Mesendoderm (in vitro differentiated cells): ENCODE measurements around the gene ITPRIP.

Experiments used
- DNase-seq: peaks from one replicate; pipeline ENCODE4 v3.0.0; 2013
- H2AK5ac ChIP-seq: 2 replicates; pipeline ENCODE4 v1.6.1; 2013; ENCODE audit warnings: low read length, inconsistent platforms
- H2BK120ac ChIP-seq: 2 replicates; pipeline ENCODE4 v1.6.1; 2013; ENCODE audit warnings: low read depth, mild to moderate bottlenecking, low read length, moderate library complexity, mixed read lengths
- H2BK15ac ChIP-seq: replicated peaks from 2 replicates; pipeline ENCODE4 v1.6.1; 2013; ENCODE audit warnings: low read depth, mild to moderate bottlenecking, moderate library complexity
- H2BK5ac ChIP-seq: 2 replicates; pipeline ENCODE4 v1.6.1; 2013; ENCODE audit warnings: low read length, inconsistent platforms
- H3K18ac ChIP-seq: 2 replicates; pipeline ENCODE4 v1.6.1; 2013; ENCODE audit warnings: mild to moderate bottlenecking, low read length, mixed read lengths
- H3K23ac ChIP-seq: one replicate; pipeline ENCODE4 v1.6.1; 2013; ENCODE audit warnings: low read length
- H3K27ac ChIP-seq: 2 replicates; pipeline ENCODE4 v1.5.1; 2013; ENCODE audit warnings: low read depth, mild to moderate bottlenecking, inconsistent platforms, low read length, moderate library complexity
- H3K27me3 ChIP-seq: 2 replicates; pipeline ENCODE4 v1.6.1; 2013; ENCODE audit warnings: low read length, control low read depth, mild to moderate bottlenecking, inconsistent platforms; ENCODE audit not compliant: insufficient read depth, poor library complexity
- H3K36me3 ChIP-seq: 2 replicates; pipeline ENCODE4 v1.6.1; 2013; ENCODE audit warnings: low read length, inconsistent platforms; ENCODE audit not compliant: control insufficient read depth, insufficient read depth
- H3K4ac ChIP-seq: one replicate; pipeline ENCODE4 v1.6.1; 2013; ENCODE audit warnings: low read depth, mild to moderate bottlenecking, low read length, moderate library complexity
- H3K4me1 ChIP-seq: 2 replicates; pipeline ENCODE4 v1.6.1; 2013; ENCODE audit warnings: low read depth, low read length, inconsistent platforms; ENCODE audit not compliant: control insufficient read depth
- H3K4me2 ChIP-seq: 2 replicates; pipeline ENCODE4 v1.6.1; 2013; ENCODE audit warnings: low read length
- H3K4me3 ChIP-seq: 2 replicates; pipeline ENCODE4 v1.5.1; 2013; ENCODE audit warnings: mild to moderate bottlenecking, low read length
- H3K56ac ChIP-seq: one replicate; pipeline ENCODE4 v1.6.1; 2013; ENCODE audit warnings: low read length
- H3K79me1 ChIP-seq: 2 replicates; pipeline ENCODE4 v1.6.1; 2013; ENCODE audit warnings: low read length, inconsistent platforms
- H3K79me2 ChIP-seq: 2 replicates; pipeline ENCODE4 v1.6.1; 2013; ENCODE audit warnings: mild to moderate bottlenecking, low read length; ENCODE audit not compliant: control insufficient read depth, insufficient read depth
- H3K9ac ChIP-seq: 2 replicates; pipeline ENCODE4 v1.6.1; 2013; ENCODE audit warnings: low read length, inconsistent platforms
- H4K5ac ChIP-seq: one replicate; pipeline ENCODE4 v1.6.1; 2013; ENCODE audit warnings: low read length
- H4K8ac ChIP-seq: one replicate; pipeline ENCODE4 v1.6.1; 2013; ENCODE audit warnings: low read depth, mild to moderate bottlenecking, control low read depth, low read length, moderate library complexity
- WGBS: extraction: QIAGEN DNeasy Blood & Tissue Kit; methylation state at CpG from one replicate; pipeline ENCODE4 v1.1.7; 2013; ENCODE audit warnings: low lambda C conversion rate, missing lambda C conversion rate; ENCODE audit not compliant: insufficient coverage; ENCODE audit errors: extremely low coverage; 5-methylcytosine and 5-hydroxymethylcytosine counted together

Gene ITPRIP

DNA sequence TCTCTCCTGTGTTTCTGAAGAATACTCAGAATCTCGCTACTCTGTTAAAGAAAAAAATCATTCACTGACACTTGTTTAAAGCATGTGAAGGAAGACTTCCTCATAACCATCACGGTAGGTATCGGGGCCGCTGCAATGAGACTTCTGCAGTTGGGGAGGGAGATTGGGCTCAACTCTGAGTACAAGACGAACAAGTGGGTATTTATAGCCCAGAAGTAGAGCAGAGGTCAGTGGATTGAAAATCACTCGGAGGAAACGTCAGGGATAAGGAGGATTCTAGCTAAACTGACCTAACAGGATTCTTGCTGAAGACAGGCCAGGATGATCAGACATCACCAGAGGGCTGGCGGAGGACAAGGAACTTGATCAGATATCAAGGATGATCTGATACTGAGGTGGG, 33.3 kb downstream of the ITPRIP start:
- DNase-seq, result no peak
- Histone ChIP-seq H3K4ac (no peak overlapping the region), H3K79me2 (no peaks in the 10 kb centered on the region), H2BK5ac (no peak overlapping the region), H3K9ac (no peak overlapping the region), H4K8ac (no peak overlapping the region), H3K36me3 (no peaks in the 10 kb centered on the region), H3K56ac (no peak overlapping the region), H2BK15ac (no peak overlapping the region), H3K4me1 (peaks cover 11% of the 10 kb centered on the region), H2BK120ac (no peak overlapping the region), H2AK5ac (no peak overlapping the region), H3K4me3 (no peak overlapping the region), H4K5ac (no peak overlapping the region), H3K18ac (no peak overlapping the region), H3K79me1 (no peaks in the 10 kb centered on the region), H3K23ac (no peak overlapping the region), H3K27ac (no peak overlapping the region), H3K4me2 (no peak overlapping the region), H3K27me3 (no peaks in the 10 kb centered on the region)
- no CpG with 5 or more reads among the region's 8 CpGs for WGBS

DNA sequence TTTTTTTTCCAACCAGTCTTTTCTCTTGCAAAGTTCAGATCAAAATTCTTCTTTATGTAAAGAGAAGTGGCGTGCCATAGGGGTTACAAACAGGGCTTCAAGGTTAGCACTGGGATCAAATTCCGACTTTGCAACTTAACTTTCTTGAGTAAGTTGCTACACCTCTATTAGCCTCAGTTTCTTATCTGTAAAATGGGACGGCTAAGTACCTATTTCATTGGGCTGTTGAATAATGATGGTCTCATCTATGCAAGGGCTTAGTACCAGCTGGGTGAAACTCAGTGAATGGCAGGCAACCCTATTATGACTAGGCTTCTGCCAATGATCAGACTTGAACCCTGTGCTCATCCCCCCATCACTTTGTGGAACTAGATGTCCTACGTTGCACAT, 33.9 kb downstream of the ITPRIP start:
- no peaks in the 10 kb centered on the region for H3K27me3 ChIP-seq
- H3K79me1 ChIP-seq, result no peaks in the 10 kb centered on the region
- WGBS, result no CpG with 5 or more reads among the region's 4 CpGs
- no peak overlapping the region for H3K4ac ChIP-seq
- H3K27ac ChIP-seq, result no peak overlapping the region
- no peak overlapping the region for H3K9ac ChIP-seq
- H3K56ac ChIP-seq, result no peak overlapping the region
- no peak overlapping the region for H4K5ac ChIP-seq
- no peaks in the 10 kb centered on the region for H3K36me3 ChIP-seq
- H2BK120ac ChIP-seq, result no peak overlapping the region
- no peaks in the 10 kb centered on the region for H3K79me2 ChIP-seq
- no peak overlapping the region for H3K4me3 ChIP-seq
- H2BK5ac ChIP-seq, result no peak overlapping the region
- H3K4me2 ChIP-seq, result no peak overlapping the region
- H3K4me1 ChIP-seq, result peaks cover 11% of the 10 kb centered on the region
- no peak overlapping the region for H2BK15ac ChIP-seq
- no peak overlapping the region for H3K23ac ChIP-seq
- no peak overlapping the region for H3K18ac ChIP-seq
- DNase-seq, result no peak
- no peak overlapping the region for H4K8ac ChIP-seq
- H2AK5ac ChIP-seq, result no peak overlapping the region

DNA sequence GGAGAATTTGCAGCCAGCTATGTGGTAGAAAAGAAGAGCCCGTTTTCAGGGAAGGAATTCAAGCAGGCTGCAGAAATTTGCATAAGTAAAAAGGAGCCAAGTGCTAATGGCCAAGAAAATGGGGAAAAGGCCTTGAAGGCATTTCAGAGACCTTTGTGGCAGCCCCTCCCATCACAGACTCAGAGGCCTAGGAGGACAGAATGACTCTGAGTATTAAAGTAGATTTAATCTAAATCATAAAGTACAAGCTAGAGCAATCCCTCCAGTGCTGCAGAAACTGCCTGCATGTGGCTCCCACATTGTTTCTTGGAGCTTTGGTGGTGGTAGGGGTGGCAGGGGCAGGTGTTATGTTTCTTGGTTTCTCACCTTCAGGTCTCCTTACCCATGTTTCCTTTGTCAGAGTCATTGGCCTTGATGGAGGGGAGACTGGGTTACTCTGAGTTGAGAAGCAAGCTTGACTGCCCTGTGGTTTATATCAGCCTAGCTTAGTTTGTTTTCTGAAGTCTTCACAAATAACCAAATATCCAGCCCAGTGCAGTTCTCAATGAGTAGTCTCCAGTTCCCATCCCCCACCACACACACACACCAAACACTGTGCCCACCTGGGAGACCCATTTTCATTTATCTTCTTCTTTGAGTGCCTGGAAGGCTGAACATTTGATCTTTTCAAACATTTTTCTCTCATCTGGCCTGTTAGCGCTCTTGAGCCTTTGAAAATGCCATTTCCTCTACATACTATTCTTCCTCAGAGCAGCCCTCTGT, 34.5 kb downstream of the ITPRIP start:
- H2BK5ac ChIP-seq, result no peak overlapping the region
- WGBS, result no CpG with 5 or more reads among the region's 2 CpGs
- no peak overlapping the region for H4K5ac ChIP-seq
- no peaks in the 10 kb centered on the region for H3K27me3 ChIP-seq
- no peak overlapping the region for H3K27ac ChIP-seq
- H2BK120ac ChIP-seq, result no peak overlapping the region
- H3K4me2 ChIP-seq, result no peak overlapping the region
- H3K4me1 ChIP-seq, result peaks cover 13% of the 10 kb centered on the region
- no peaks in the 10 kb centered on the region for H3K79me1 ChIP-seq
- no peaks in the 10 kb centered on the region for H3K79me2 ChIP-seq
- no peak overlapping the region for H2BK15ac ChIP-seq
- H3K36me3 ChIP-seq, result no peaks in the 10 kb centered on the region
- H3K56ac ChIP-seq, result no peak overlapping the region
- no peak overlapping the region for H2AK5ac ChIP-seq
- H3K4ac ChIP-seq, result no peak overlapping the region
- DNase-seq, result no peak
- no peak overlapping the region for H4K8ac ChIP-seq
- no peak overlapping the region for H3K9ac ChIP-seq
- no peak overlapping the region for H3K18ac ChIP-seq
- no peak overlapping the region for H3K23ac ChIP-seq
- H3K4me3 ChIP-seq, result no peak overlapping the region

- no peak overlapping the region for H3K23ac ChIP-seq
- no peak overlapping the region for H3K4me3 ChIP-seq
- H3K18ac ChIP-seq, result no peak overlapping the region
- H4K8ac ChIP-seq, result no peak overlapping the region
- H2AK5ac ChIP-seq, result no peak overlapping the region
- H3K4me1 ChIP-seq, result peaks cover 19% of the 10 kb centered on the region
- H3K27ac ChIP-seq, result no peak overlapping the region
- no peak overlapping the region for H3K4ac ChIP-seq
- no peaks in the 10 kb centered on the region for H3K27me3 ChIP-seq
- H3K36me3 ChIP-seq, result no peaks in the 10 kb centered on the region
- no peak for DNase-seq
- no peak overlapping the region for H2BK120ac ChIP-seq
- no peak overlapping the region for H3K56ac ChIP-seq
- H3K79me2 ChIP-seq, result no peaks in the 10 kb centered on the region
- H2BK5ac ChIP-seq, result no peak overlapping the region
- no peak overlapping the region for H4K5ac ChIP-seq
- no CpG with 5 or more reads among the region's 3 CpGs for WGBS
- no peak overlapping the region for H2BK15ac ChIP-seq
- H3K4me2 ChIP-seq, result no peak overlapping the region
- no peak overlapping the region for H3K9ac ChIP-seq
- no peaks in the 10 kb centered on the region for H3K79me1 ChIP-seq
Observed at GRCh38 chr10:104301907-104302690, 36.2 kb downstream of the ITPRIP start.

GRCh38 chr10:104300736-104301292, 37.5 kb downstream of the ITPRIP start:
- Histone ChIP-seq H3K36me3 (no peaks in the 10 kb centered on the region), H3K23ac (no peak overlapping the region), H3K27ac (no peak overlapping the region), H3K4me2 (no peak overlapping the region), H3K4me1 (peaks cover 21% of the 10 kb centered on the region), H3K4me3 (no peak overlapping the region), H2BK120ac (no peak overlapping the region), H3K79me2 (no peaks in the 10 kb centered on the region), H2BK5ac (no peak overlapping the region), H4K8ac (no peak overlapping the region), H3K79me1 (no peaks in the 10 kb centered on the region), H2AK5ac (peak overlapping the region; percentile 85), H3K18ac (no peak overlapping the region), H3K27me3 (no peaks in the 10 kb centered on the region), H4K5ac (no peak overlapping the region), H2BK15ac (no peak overlapping the region), H3K4ac (no peak overlapping the region), H3K9ac (no peak overlapping the region), H3K56ac (peak overlapping the region; percentile 68)
- peak; percentile 85 for DNase-seq
- no CpG with 5 or more reads among the region's 7 CpGs for WGBS
